ENCODE data around the gene ABCC3.

- TF ChIP-seq POLR2AphosphoS5 (IDR thresholded peaks at IDR 0.05): no peak
- no peak for TF ChIP-seq CTCF (IDR thresholded peaks at IDR 0.05)
- TF ChIP-seq POLR2A (IDR thresholded peaks at IDR 0.05): no peak
Measured at GRCh38 chr17:50662632-50663225, 28.0 kb downstream of the ABCC3 start.
